ENCODE measurements around the gene BORCS6. TPM values are rescaled to one million over a fixed set of nuclear protein-coding genes. Genes with fewer than 3 reads are reported as not detected.

Gene BORCS6
- total and polyA plus RNA-seq, 2 of the 13 experiments (the other 11 are each of a cell fraction or from before 2014, with no cell fraction given): 2.0 to 5.1 TPM

GRCh38 chr17:8222630-8223355 is 32.8 kb upstream of the BORCS6 start (continued):
- no peak for TF ChIP-seq CHD2 (IDR thresholded peaks at IDR 0.05; ENCODE audit: low read depth, low read length)
- TF ChIP-seq BRF2 (CRISPR knock-in tag; IDR thresholded peaks at IDR 0.05): no peak; the same call in 1 of the 2 replicates
- no peak for TF ChIP-seq SYNCRIP (IDR thresholded peaks at IDR 0.05; ENCODE audit: insufficient read depth, low read depth, low read length)
- TF ChIP-seq TEAD2 (CRISPR knock-in tag; IDR thresholded peaks at IDR 0.05): no peak
- TF ChIP-seq ZNF296 (CRISPR knock-in tag; conservative IDR thresholded peaks at IDR 0.05): no peak
- TF ChIP-seq ETS1 (CRISPR knock-in tag; IDR thresholded peaks at IDR 0.05): no peak
- no peak for TF ChIP-seq JUN (CRISPR knock-in tag; IDR thresholded peaks at IDR 0.05)
- TF ChIP-seq KMT2A (CRISPR knock-in tag; IDR thresholded peaks at IDR 0.05): peak; percentile 64
- no peak for TF ChIP-seq ZNF615 (CRISPR knock-in tag; IDR thresholded peaks at IDR 0.05; ENCODE audit: borderline replicate concordance)
- no peak for TF ChIP-seq ZNF44 (CRISPR knock-in tag; IDR thresholded peaks at IDR 0.05)
- TF ChIP-seq ZNF18 (CRISPR knock-in tag; IDR thresholded peaks at IDR 0.05; ENCODE audit: insufficient replicate concordance): peak; percentile 28
- TF ChIP-seq NCOA1 (CRISPR knock-in tag; IDR thresholded peaks at IDR 0.05): no peak
- peak; percentile 14; the same call in 1 of the 2 replicates for TF ChIP-seq ZKSCAN1 (IDR thresholded peaks at IDR 0.05; ENCODE audit: low read length)
- peak; percentile 72 for TF ChIP-seq POLR2G (IDR thresholded peaks at IDR 0.05; ENCODE audit: low read depth, low read length)
- TF ChIP-seq PHB2 (IDR thresholded peaks at IDR 0.05; ENCODE audit: partially characterized antibody): no peak
- peak; percentile 21 for TF ChIP-seq KLF13 (CRISPR knock-in tag; IDR thresholded peaks at IDR 0.05)
- TF ChIP-seq REST (IDR thresholded peaks at IDR 0.05; ENCODE audit: borderline replicate concordance in 1 of 2, low read depth in 1 of 2, low read length in 2 of 2): no peak; a peak in 1 of 4 replicates
- TF ChIP-seq CBX2 (IDR thresholded peaks at IDR 0.05; ENCODE audit: low read depth, low read length): no peak
- no peak for TF ChIP-seq CBX2 (CRISPR knock-in tag; IDR thresholded peaks at IDR 0.05; ENCODE audit: low read depth)
- no peak; the same call in 1 of the 2 replicates for TF ChIP-seq ZNF143 (CRISPR knock-in tag; IDR thresholded peaks at IDR 0.05)
- no peak for TF ChIP-seq FOXK2 (IDR thresholded peaks at IDR 0.05)
- no peak for TF ChIP-seq PHF21A (CRISPR knock-in tag; IDR thresholded peaks at IDR 0.05)
- TF ChIP-seq CEBPB (IDR thresholded peaks at IDR 0.05; ENCODE audit: borderline replicate concordance, low read depth, low read length): no peak
- 0 out of 2 replicates have a peak, but pooled peaks have one; percentile 16 for TF ChIP-seq GLI4 (CRISPR knock-in tag; IDR thresholded peaks at IDR 0.05; ENCODE audit: borderline replicate concordance)

Measured in HepG2 (cell line).